HCT116 (cell line): Measurements from ENCODE around the gene ARSG. TPM values are rescaled to one million over a fixed set of nuclear protein-coding genes. Genes with fewer than 3 reads are reported as not detected.

ENCODE experiments used
- ATAC-seq: fragments of 200-7000 bp; cut with Tn5 transposase; 2 replicates; pipeline ENCODE4 v1.9.1; 2020; ENCODE audit warnings: mild to moderate bottlenecking, moderate library complexity
- BruUV-seq: library from RNA; stranded (reverse); fragments of 400-500 nt; replicated peaks from 2 replicates; lab custom pipeline; 2021; lab: Mats Ljungman, UMichigan
- CTCF ChIA-PET: fragments of 300-600 bp; sonication (Branson Sonifier 250); formaldehyde crosslinking; loops from one replicate; lab custom pipeline; 2021; ENCODE audit warnings: antibody characterized with exemption; lab: Charles Lee
- POLR2A ChIA-PET: fragments of 300-600, 350-600 bp; sonication (Branson Sonifier 250); formaldehyde crosslinking; loops from one replicate; lab custom pipeline; 2021; ENCODE audit warnings: antibody characterized with exemption; lab: Charles Lee
- RAD21 ChIA-PET, 2 experiments: fragments of 300-600 bp; sonication (Branson Sonifier 250); formaldehyde crosslinking; loops; one replicate each; lab custom pipeline; 2023; ENCODE audit warnings: low total read pairs in 2 of 2; ENCODE audit not compliant: uncharacterized antibody in 2 of 2, unreplicated experiment in 2 of 2, low non-redundant PET in 1 of 2; lab: Charles Lee
- DNase-seq: peaks from one replicate; pipeline ENCODE4 v3.0.0-alpha.2; 2010; ENCODE audit warnings: low read depth, low spot score
- H2AFZ ChIP-seq: fragments of 200-600 bp; shearing (Covaris generic), sonication (generic); 2 replicates; pipeline ENCODE4 v1.6.1; 2017; ENCODE audit warnings: low read depth, mixed run types, mixed read lengths, antibody characterized with exemption, low read length; ENCODE audit not compliant: poor library complexity, severe bottlenecking
- H3K27ac ChIP-seq: 2 replicates; pipeline ENCODE4 v1.5.1; 2012; ENCODE audit warnings: low read depth, low read length
- H3K27me3 ChIP-seq: fragments of 200-600 bp; sonication (generic); 2 replicates; pipeline ENCODE4 v1.6.1; 2016; ENCODE audit warnings: mixed run types, low read length, mixed read lengths; ENCODE audit not compliant: insufficient read depth
- H3K36me3 ChIP-seq, 2 experiments: fragments of 200-500 bp in 1 of 2; fragments of 200-600 bp in 1 of 2; sonication (Bioruptor generic) in 1 of 2; sonication (generic) in 1 of 2; 2 replicates each; pipeline versions ENCODE4 v1.5.1 to v1.6.1; 2014 to 2016; ENCODE audit warnings: low read length in 2 of 2, inconsistent platforms in 1 of 2, mixed read lengths in 1 of 2, mixed run types in 1 of 2; ENCODE audit not compliant: insufficient read depth in 2 of 2, control insufficient read depth in 1 of 2
- H3K4me1 ChIP-seq, 2 experiments: fragments of 200-600 bp in 1 of 2; sonication (generic) in 1 of 2; 2 replicates each; pipeline versions ENCODE4 v1.5.1 to v1.6.1; 2012 to 2017; ENCODE audit warnings: low read length in 2 of 2, inconsistent platforms in 1 of 2, mild to moderate bottlenecking in 1 of 2, mixed read lengths in 1 of 2, mixed run types in 1 of 2, moderate library complexity in 1 of 2; ENCODE audit not compliant: insufficient read depth in 2 of 2, control insufficient read depth in 1 of 2
- H3K4me2 ChIP-seq: fragments of 200-600 bp; sonication (generic); 2 replicates; pipeline ENCODE4 v1.6.1; 2017; ENCODE audit warnings: mixed run types, low read length, mixed read lengths
- H3K4me3 ChIP-seq, 2 experiments: fragments of 200-600 bp in 1 of 2; sonication (generic) in 1 of 2; replicated peaks in 1 of 2; 2 replicates each; pipeline ENCODE4 v1.5.1; 2011 to 2016; ENCODE audit warnings: low read length in 2 of 2, control low read depth in 1 of 2, low read depth in 1 of 2, mild to moderate bottlenecking in 1 of 2, mixed read lengths in 1 of 2, mixed run types in 1 of 2
- H3K79me2 ChIP-seq: fragments of 200-600 bp; sonication (generic); 2 replicates; pipeline ENCODE4 v1.6.1; 2017; ENCODE audit warnings: mild to moderate bottlenecking, mixed run types, low read length, moderate library complexity, mixed read lengths; ENCODE audit not compliant: insufficient read depth
- H3K9ac ChIP-seq: fragments of 200-600 bp; sonication (generic); 2 replicates; pipeline ENCODE4 v1.6.1; 2016; ENCODE audit warnings: low read length, mixed read lengths
- H3K9me2 ChIP-seq: fragments of 200-600 bp; sonication (generic), shearing (Covaris generic); 2 replicates; pipeline ENCODE4 v1.6.1; 2017; ENCODE audit warnings: mixed run types, mild to moderate bottlenecking, moderate library complexity; ENCODE audit not compliant: insufficient read depth
- H3K9me3 ChIP-seq, 2 experiments: fragments of 200-500 bp in 1 of 2; fragments of 200-600 bp in 1 of 2; sonication (Bioruptor generic) in 1 of 2; sonication (generic) in 1 of 2; 2 replicates each; pipeline ENCODE4 v1.6.1; 2014 to 2017; ENCODE audit warnings: low read length in 2 of 2, mixed read lengths in 2 of 2, inconsistent platforms in 1 of 2, low read depth in 1 of 2, mild to moderate bottlenecking in 1 of 2, mixed run types in 1 of 2, moderate library complexity in 1 of 2; ENCODE audit not compliant: control insufficient read depth in 1 of 2, insufficient read depth in 1 of 2
- H4K20me1 ChIP-seq: fragments of 200-600 bp; sonication (generic), shearing (Covaris generic); 2 replicates; pipeline ENCODE4 v1.6.1; 2017; ENCODE audit warnings: mixed run types, mild to moderate bottlenecking, moderate library complexity; ENCODE audit not compliant: insufficient read depth
- CBX3 ChIP-seq: IDR thresholded peaks from 2 replicates; pipeline ENCODE4 v1.6.1; 2012; ENCODE audit warnings: low read depth
- CEBPB ChIP-seq: IDR thresholded peaks from 2 replicates; pipeline ENCODE4 v1.6.1; 2012; ENCODE audit warnings: low read depth
- ELF1 ChIP-seq: IDR thresholded peaks from 2 replicates; pipeline ENCODE4 v1.6.1; 2012; ENCODE audit warnings: low read depth, borderline replicate concordance
- EZH2 ChIP-seq: fragments of 200-600 bp; sonication (generic); IDR thresholded peaks from 2 replicates; pipeline ENCODE4 v1.6.1; 2017; ENCODE audit warnings: antibody characterized with exemption, mixed run types
- EZH2phosphoT487 ChIP-seq: fragments of 200-600 bp; IDR thresholded peaks from 2 replicates; pipeline ENCODE4 v1.6.1; 2018; ENCODE audit warnings: antibody characterized with exemption, borderline replicate concordance
- JUND ChIP-seq: IDR thresholded peaks from 2 replicates; pipeline ENCODE4 v1.6.1; 2012
- POLR2A ChIP-seq: IDR thresholded peaks from 2 replicates; pipeline ENCODE4 v1.7.0; 2011; ENCODE audit warnings: borderline replicate concordance; ENCODE audit not compliant: insufficient read depth, insufficient read length; ENCODE audit errors: extremely low read depth
- POLR2AphosphoS5 ChIP-seq: IDR thresholded peaks from 2 replicates; pipeline ENCODE4 v1.6.1; 2011; ENCODE audit warnings: mild to moderate bottlenecking, low read depth, low read length, moderate library complexity
- RAD21 ChIP-seq: IDR thresholded peaks from 2 replicates; pipeline ENCODE4 v1.6.1; 2012; ENCODE audit warnings: low read depth, mild to moderate bottlenecking
- REST ChIP-seq: IDR thresholded peaks from 2 replicates; pipeline ENCODE4 v1.6.1; 2012; ENCODE audit warnings: low read depth
- SIN3A ChIP-seq: IDR thresholded peaks from 2 replicates; pipeline ENCODE4 v1.6.1; 2012; ENCODE audit warnings: low read depth
- SRF ChIP-seq: IDR thresholded peaks from 2 replicates; pipeline ENCODE4 v1.6.1; 2012; ENCODE audit warnings: low read depth
- TCF7L2 ChIP-seq: IDR thresholded peaks from 2 replicates; pipeline ENCODE4 v1.7.0; 2011; ENCODE audit warnings: borderline replicate concordance, inconsistent platforms; ENCODE audit not compliant: insufficient read depth, insufficient read length; ENCODE audit errors: extremely low read depth
- YY1 ChIP-seq: IDR thresholded peaks from 2 replicates; pipeline ENCODE4 v1.6.1; 2011; ENCODE audit warnings: low read length, low read depth, moderate library complexity, mild to moderate bottlenecking; ENCODE audit not compliant: insufficient replicate concordance; ENCODE audit errors: extremely low read depth
- ZFX ChIP-seq: fragments of 450-650 bp; IDR thresholded peaks from 2 replicates; pipeline ENCODE4 v1.6.1; 2017
- intact Hi-C: fragments of 100-400 bp; cut with micrococcal nuclease; formaldehyde crosslinking; loops from 2 replicates; pipeline ENCODE4 v1.10.0; 2022
- total RNA-seq: library from RNA; stranded (reverse); gene quantifications from one replicate; pipeline ENCODE4 v1.2.1, GENCODE V29; 2021; ENCODE audit not compliant: unreplicated experiment
- TF ChIP-seq, protein P1 (sequence below): IDR thresholded peaks from 2 replicates; pipeline ENCODE4 v1.6.1; 2012
- TF ChIP-seq, protein P2 (sequence below), 3 experiments: fragments of 200-600 bp in 1 of 3; sonication (generic) in 1 of 3; IDR thresholded peaks in 2 of 3; conservative IDR thresholded peaks in 1 of 3; 2 replicates each; pipeline ENCODE4 v1.5.1; 2012 to 2017; ENCODE audit warnings: low read depth in 2 of 3, low read length in 2 of 3, antibody characterized with exemption in 1 of 3, borderline replicate concordance in 1 of 3, control low read depth in 1 of 3, mild to moderate bottlenecking in 1 of 3, mixed read lengths in 1 of 3, mixed run types in 1 of 3, moderate library complexity in 1 of 3; ENCODE audit not compliant: insufficient read depth in 1 of 3

The ARSG gene
- total RNA-seq, 1 experiment from 2014 or later, result 17.1 TPM

DNA sequence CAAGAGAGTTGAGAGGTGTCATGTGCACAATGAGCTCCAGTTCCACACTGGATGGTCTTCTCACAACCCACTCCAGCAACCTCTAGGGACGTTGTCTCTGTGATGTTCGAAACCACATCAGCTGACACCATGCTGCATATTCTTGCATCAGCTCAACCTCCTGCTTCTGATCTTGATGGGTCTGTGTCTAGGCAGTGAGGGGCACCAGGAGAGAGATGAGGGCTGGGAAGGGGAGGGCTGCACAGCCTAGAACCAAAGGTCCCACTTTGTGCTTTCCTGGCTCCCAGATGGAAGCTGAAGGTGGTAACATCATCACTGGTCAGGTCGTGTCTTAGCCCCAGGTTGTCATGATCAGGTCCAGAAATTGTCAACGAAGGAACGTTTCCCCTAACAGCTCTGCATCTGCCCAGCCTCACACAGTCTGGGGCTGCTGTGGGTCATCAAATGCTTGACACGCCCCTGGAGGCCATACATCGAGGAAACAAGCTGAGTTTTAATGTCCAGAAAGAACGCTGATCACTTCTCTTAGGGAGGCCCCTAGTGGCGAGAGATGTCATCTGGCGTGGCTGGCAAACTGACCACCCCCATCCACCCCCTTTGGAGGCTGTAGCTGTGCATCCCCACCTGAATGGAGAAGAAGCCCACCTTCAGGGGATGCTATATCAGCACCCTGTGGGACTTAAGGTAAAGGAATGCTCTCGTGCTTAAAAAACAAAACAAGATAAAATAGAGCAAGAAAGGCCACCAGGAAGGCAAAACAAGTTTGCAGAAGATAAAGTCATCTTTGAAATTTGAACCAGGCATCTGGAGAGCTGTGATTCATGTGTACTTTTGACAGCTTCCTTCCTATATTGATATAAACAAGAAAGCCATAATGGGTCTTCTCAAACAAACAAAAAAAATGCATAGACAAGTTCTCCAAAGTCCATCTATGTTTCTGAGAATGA is 107.7 kb downstream of the ARSG start:
- H3K4me2 ChIP-seq, result peak overlapping the region; percentile 39
- TF ChIP-seq EZH2phosphoT487 (no peak), POLR2A (no peak), POLR2AphosphoS5 (0 out of 2 replicates have a peak, but pooled peaks have one; percentile 26), EZH2 (no peak), YY1 (peak; percentile 62), REST (no peak), RAD21 (peak; percentile 99), JUND (no peak), CBX3 (no peak), SRF (no peak), ELF1 (no peak), ZFX (no peak), TCF7L2 (no peak), CEBPB (no peak), SIN3A (no peak)
- TF ChIP-seq, protein P1, sequence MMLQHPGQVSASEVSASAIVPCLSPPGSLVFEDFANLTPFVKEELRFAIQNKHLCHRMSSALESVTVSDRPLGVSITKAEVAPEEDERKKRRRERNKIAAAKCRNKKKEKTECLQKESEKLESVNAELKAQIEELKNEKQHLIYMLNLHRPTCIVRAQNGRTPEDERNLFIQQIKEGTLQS, result no peak
- TF ChIP-seq, protein P2, sequence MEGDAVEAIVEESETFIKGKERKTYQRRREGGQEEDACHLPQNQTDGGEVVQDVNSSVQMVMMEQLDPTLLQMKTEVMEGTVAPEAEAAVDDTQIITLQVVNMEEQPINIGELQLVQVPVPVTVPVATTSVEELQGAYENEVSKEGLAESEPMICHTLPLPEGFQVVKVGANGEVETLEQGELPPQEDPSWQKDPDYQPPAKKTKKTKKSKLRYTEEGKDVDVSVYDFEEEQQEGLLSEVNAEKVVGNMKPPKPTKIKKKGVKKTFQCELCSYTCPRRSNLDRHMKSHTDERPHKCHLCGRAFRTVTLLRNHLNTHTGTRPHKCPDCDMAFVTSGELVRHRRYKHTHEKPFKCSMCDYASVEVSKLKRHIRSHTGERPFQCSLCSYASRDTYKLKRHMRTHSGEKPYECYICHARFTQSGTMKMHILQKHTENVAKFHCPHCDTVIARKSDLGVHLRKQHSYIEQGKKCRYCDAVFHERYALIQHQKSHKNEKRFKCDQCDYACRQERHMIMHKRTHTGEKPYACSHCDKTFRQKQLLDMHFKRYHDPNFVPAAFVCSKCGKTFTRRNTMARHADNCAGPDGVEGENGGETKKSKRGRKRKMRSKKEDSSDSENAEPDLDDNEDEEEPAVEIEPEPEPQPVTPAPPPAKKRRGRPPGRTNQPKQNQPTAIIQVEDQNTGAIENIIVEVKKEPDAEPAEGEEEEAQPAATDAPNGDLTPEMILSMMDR (IDR thresholded peaks at IDR 0.05 in 2 of 3, conservative IDR thresholded peaks at IDR 0.05 in 1 of 3; ENCODE audit: borderline replicate concordance in 1 of 3, insufficient read depth in 1 of 3, low read depth in 2 of 3, low read length in 2 of 3), result peak; percentile 97 to 99 (median 99)

More for the DNA sequence above, 107.7 kb downstream of the ARSG start:
- Histone ChIP-seq H2AFZ (peak overlapping the region; percentile 4), H3K4me1 (peaks cover 27 to 35% of the 10 kb centered on the region in 2 experiments), H3K79me2 (no peaks in the 10 kb centered on the region), H3K4me3 (no peak overlapping the region), H3K27me3 (no peaks in the 10 kb centered on the region), H4K20me1 (no peaks in the 10 kb centered on the region), H3K9me2 (no peaks in the 10 kb centered on the region), H3K9ac (no peak overlapping the region), H3K9me3 (no peaks in the 10 kb centered on the region; a peak in 1 of 4 replicates), H3K27ac (peak overlapping the region; percentile 43), H3K36me3 (no peaks in the 10 kb centered on the region)
- POLR2A ChIA-PET, result interaction anchor here (0.6 to 3.0 kb wide), 8 partner anchors 11 to 281 kb away, joined by 3 to 17 read pairs (median 4); partner anchors contain the start of gene AMZ2
- CTCF ChIA-PET, result interaction anchor here (0.5 to 2.9 kb wide), 38 partner anchors 8 to 474 kb away, joined by 3 to 41 read pairs (median 5); partner anchors contain the start of genes AMZ2, ARSG and WIPI1
- RAD21 ChIA-PET, result interaction anchor here (0.6 to 1.8 kb wide), 13 partner anchors 15 to 226 kb away, joined by 3 to 10 read pairs (median 6); partner anchors contain the start of genes AMZ2 (in 1 of the 2) and ARSG (in 1 of the 2)
- intact Hi-C loops, result loop anchor here (1.0 kb wide), 1 partner anchor 136 kb away; no protein-coding TSS in a partner anchor
- no TSS peak for BruUV-seq
- DNase-seq, result peak; percentile 72
- ATAC-seq, result peak; percentile 94
